Germinal center (tissue), 1 donor: ENCODE measurements around the gene HS6ST2.

ENCODE experiments used
- DNase-seq: peaks from one replicate; pipeline ENCODE4 v3.0.0; 2012; ENCODE audit warnings: mixed read lengths, low spot score

Gene HS6ST2

GRCh38 chrX:132673331-132673730 lies 285.1 kb downstream of the HS6ST2 start:
- DNase-seq, result no peak

DNA sequence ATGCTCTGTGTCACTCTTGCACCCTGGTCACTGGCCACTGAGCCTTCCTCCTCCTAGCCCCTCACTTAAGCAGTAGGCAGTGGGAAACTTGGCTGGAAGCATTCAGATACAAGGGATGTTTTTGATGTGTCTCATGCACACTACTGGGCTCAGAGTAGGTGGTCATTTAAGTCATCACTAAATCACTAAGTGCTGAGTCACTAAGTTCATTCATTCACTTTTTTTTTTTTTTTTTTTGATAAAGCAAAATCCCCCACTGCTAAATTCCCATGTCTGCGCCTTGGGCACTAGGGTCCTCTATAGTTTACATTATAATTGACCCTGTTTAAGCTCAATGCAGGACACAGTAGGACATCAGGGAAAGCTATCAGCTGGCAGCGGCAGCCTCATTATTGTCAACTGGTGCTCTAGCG lies 287.2 kb downstream of the HS6ST2 start:
- no peak for DNase-seq

DNA sequence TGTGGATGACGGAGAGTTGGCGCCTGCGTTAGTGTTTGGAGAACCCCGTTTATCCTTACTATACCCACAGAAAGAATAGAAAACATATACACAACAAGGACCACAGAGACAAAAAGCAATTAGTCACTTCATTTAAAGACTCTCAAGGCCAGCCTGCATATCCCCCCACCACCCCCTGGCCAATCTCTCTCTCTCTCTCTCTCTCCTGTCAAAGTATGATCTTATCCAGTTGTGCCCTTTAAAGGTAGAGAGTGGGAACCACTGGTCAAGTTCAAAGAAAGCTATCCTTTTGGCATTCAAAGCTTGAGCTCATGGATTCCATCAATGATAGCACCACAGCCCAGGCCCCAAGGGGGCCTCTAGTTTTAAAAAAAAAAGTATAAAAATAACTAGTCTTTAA lies 289.3 kb downstream of the HS6ST2 start:
- DNase-seq, result no peak

- no peak for DNase-seq
These were observed 290.3 kb downstream of the HS6ST2 start for GRCh38 chrX:132668178-132668577.

DNA sequence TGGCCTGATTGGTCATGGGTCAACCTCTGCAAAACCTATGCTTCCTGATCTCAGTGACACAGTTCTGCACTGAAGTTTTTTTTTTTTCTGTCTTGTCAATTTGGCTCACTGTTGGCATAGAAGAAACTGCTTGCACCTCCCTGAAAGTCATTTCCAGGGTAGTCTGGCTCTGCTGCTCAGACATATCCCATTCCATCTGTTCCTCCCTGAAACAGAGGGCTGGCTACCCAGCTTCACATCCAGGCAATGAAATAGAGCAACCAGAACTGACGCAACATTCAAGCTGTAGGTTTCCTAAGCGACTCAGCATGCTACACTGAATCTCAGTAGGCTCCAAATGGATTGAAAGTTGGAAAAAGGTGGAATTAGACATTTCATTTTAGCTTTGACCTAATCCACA lies 292.8 kb downstream of the HS6ST2 start:
- no peak for DNase-seq

DNA sequence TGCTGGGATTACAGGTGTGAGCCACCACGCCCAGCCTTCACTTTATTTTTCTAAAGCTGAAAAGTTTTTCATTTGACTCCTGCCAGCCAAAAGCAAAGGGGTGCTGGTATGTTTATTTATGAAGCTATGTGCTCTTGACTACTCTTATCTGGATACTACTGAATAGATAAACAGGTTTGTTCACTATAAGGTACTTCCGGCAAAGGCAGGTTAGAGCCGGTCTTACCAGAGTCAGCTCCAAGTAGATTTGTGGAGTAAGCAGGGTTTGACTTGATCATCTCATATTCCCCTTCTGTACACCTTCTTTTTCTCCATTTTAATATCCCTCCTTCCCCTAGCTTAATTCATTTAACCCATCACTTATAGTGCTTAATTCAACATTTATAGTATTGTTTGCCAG lies 294.2 kb downstream of the HS6ST2 start:
- DNase-seq, result no peak

GRCh38 chrX:132662844-132663243 lies 295.6 kb downstream of the HS6ST2 start:
- no peak for DNase-seq

GRCh38 chrX:132657876-132658275 lies 300.6 kb downstream of the HS6ST2 start:
- DNase-seq, result no peak

GRCh38 chrX:132652871-132653270 lies 305.6 kb downstream of the HS6ST2 start:
- DNase-seq, result no peak

GRCh38 chrX:132651421-132652086 lies 306.9 kb downstream of the HS6ST2 start:
- DNase-seq, result no peak

DNA sequence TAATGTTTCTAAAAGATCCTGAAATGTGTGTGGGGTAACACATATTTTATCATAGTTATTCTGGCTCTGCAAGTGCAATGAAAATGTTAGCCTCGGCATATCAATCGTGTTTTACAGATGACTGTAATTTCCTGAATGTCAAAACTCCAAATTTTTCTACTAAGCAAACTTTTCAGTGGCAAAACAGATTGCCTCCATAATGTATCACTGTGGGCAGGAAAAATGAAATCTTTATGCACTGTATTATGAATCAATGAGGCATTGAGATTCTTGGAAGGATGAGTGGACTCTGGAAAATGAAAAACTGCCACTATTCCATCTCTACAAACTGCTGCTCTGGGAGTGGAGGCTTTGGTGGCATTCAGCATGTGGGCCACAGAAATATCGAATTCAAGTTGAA lies 309.5 kb downstream of the HS6ST2 start:
- no peak for DNase-seq

- no peak for DNase-seq
These were observed 319.0 kb downstream of the HS6ST2 start for GRCh38 chrX:132639446-132639845.

DNA sequence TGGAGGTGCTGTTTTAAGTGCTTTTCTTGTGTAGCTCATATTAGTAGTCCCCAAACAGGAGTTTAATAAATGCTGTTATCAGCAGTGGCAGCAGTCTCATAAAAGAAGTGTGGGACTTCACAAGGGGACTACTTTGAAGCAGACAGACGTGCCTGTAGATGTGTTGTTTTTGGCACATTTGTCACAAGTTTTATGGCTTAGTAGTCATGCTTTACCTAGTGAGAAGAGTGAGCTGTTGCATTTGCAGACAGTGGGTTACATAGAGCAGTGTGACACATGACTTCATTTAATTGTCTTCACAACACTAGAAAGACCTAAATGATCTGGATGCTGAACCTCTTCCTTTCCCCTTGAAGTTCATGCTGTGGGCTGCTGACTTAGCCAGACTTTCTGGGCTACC lies 320.1 kb downstream of the HS6ST2 start:
- DNase-seq, result no peak

- no peak for DNase-seq
These were observed 322.3 kb downstream of the HS6ST2 start for GRCh38 chrX:132636080-132636479.

DNA sequence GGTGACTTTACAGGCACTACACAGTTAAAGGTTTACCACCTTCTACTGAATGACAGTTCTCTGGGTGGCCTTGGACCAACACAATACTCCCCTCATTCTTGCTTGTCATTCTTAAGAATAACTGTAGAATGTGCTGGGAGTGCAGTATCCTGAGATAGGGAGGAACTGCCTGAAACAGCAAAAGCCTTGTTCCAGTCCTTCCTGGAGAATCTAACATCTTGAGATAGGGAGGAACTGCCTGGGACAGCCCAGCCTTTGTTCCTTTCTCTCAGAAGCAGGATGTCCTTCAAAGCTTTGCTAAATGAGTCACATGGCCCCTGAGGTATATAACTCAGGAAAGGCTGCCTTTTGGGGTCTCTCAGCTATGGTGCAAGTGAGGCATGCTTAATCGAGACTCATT lies 323.9 kb downstream of the HS6ST2 start:
- no peak for DNase-seq

DNA sequence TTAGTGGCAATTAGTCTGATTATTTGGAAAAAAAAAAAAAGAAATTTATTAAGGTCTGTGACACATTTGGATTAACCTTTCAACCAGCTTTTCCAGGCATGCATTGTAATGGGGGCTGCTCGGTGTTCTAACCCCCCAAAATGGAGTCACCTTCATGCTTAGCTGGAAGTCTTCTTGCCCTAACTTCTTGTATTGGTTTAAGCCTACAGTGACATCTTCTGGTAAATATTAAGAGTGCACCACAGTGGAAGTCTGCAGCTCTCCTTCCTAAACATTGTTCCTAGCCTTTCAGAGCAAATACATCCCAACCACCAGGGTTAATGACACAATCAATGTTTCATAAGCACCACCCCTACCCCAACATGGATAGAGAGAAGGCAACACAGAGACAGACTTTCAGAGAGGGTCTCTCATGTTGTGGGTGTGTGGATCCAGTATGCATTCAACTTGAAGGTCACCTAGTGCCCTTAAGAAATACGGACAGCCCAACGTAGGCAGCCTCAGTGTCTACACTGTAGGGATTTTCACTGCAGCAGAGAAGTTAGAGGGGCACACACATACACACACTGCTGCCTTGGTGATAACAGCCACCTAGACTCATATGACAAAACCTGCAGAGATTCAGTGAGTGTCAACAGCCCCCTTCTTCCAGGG lies 326.7 kb downstream of the HS6ST2 start:
- DNase-seq, result peak; percentile 3

DNA sequence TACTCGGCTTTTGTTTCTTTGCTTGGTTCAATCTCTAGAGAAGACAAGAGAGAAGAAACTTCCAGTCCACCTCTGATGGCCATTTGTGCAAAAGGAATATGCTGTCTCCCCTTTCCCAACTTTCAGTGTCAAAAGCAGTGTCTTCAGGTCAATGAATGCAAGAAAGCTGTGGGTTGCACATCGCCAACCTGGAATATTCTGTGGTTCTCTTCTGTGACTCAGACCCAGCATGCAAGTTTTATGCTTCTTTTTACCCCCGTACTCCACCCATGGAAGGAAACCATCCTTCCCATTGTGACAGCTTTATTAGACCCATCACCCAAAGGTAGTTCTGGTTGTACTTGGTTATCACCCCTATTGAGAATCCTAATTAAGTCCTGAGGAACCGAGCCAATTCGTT lies 334.0 kb downstream of the HS6ST2 start:
- DNase-seq, result no peak

GRCh38 chrX:132623942-132624341 lies 334.5 kb downstream of the HS6ST2 start:
- no peak for DNase-seq

GRCh38 chrX:132623300-132623699 lies 335.1 kb downstream of the HS6ST2 start:
- DNase-seq, result no peak

DNA sequence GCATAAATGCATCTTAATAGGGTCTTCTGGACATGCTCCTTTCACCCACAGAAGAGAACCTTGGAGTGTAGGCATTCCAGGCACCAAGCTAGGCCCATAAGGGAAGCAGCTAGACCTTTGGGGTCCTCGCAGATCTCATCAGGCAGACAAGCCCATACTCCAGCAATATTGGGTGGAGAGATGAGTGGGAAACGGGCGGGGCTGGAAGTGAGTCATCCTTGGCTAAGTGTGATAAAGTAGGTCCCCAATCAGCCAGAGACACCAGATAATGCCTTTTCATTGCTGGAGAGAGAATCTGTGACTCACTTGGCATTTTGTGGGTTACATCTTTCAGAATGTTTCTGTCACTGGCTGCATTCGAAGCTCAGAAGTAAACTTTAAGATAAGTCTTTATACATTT lies 336.3 kb downstream of the HS6ST2 start:
- no peak for DNase-seq

DNA sequence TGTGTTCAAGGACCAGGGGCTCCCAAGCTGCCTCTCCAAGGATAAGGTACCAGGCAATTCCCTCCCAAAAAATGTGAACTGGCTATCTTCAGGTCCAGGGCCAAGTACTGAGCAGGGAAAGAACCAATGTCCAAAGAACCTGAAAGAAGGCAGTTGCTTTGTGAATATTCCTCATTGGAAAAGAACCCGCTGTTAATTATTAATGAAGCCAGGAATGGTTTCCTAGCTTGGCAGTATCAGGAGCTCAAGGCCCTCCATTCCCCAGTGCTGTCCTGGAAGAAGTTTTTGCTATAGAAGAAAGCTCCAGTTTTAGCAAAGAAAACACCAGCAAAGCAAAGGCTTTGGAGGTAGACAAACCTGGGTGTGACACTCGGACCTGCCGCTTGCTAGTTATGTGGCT lies 339.6 kb downstream of the HS6ST2 start:
- no peak for DNase-seq

- peak; percentile 9 for DNase-seq
These were observed 342.9 kb downstream of the HS6ST2 start for GRCh38 chrX:132615391-132616131.

DNA sequence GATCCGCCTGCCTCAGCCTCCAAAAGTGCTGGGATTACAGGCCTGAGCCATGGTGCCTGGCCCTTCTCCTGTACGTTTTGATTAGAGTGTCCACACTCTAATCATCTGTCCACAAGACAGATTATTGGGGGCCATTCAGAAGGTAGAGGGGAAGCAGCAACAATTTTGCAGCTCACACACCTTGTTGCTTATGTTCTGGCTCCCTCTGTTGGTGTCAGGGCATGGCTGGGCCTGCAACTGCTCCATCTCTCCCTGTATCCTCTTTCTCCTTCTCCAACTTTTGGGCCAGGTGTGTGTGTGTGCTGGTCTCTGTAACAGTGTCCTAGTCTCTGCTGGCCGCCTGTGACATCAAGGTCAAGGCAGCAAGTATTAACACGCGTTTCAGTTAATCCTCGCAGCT lies 344.1 kb downstream of the HS6ST2 start:
- DNase-seq, result no peak
